GM18505 (cell line): ENCODE results near the gene KCNH3.
"Not testable (repeated sequence)": the region's sequence is repeated elsewhere in the genome, so short reads cannot be mapped to it uniquely, and the experiment has no call there.

Experiments used
- ATAC-seq: cut with Tn5 transposase; IDR thresholded peaks from one replicate; pipeline ENCODE4 v1.9.1; 2021; ENCODE audit not compliant: unreplicated experiment
- POLR2A ChIP-seq: IDR thresholded peaks from 4 replicates; pipeline ENCODE4 v1.6.1; 2011; ENCODE audit warnings: borderline replicate concordance; ENCODE audit not compliant: insufficient read depth, insufficient read length; ENCODE audit errors: extremely low read depth

Gene KCNH3

GRCh38 chr12:49585477-49586459, 46.9 kb downstream of the KCNH3 start:
- TF ChIP-seq POLR2A, result no peak
- ATAC-seq, result no peak

- no peak for TF ChIP-seq POLR2A
- ATAC-seq, result no peak
These were observed 48.5 kb downstream of the KCNH3 start for GRCh38 chr12:49587174-49587908.

- no peak for ATAC-seq
- TF ChIP-seq POLR2A, result no peak
These were observed 49.5 kb downstream of the KCNH3 start for GRCh38 chr12:49588281-49588680.

GRCh38 chr12:49588721-49589516, 50.1 kb downstream of the KCNH3 start:
- ATAC-seq, result no peak
- TF ChIP-seq POLR2A, result no peak

GRCh38 chr12:49598527-49598926, 59.7 kb downstream of the KCNH3 start:
- TF ChIP-seq POLR2A, result no peak
- no peak for ATAC-seq

GRCh38 chr12:49599961-49600360, 61.1 kb downstream of the KCNH3 start:
- no peak for TF ChIP-seq POLR2A

GRCh38 chr12:49603721-49604120, 64.9 kb downstream of the KCNH3 start:
- no peak for TF ChIP-seq POLR2A
- no peak for ATAC-seq

More at GRCh38 chr12:49599961-49600360, 61.1 kb downstream of the KCNH3 start:
- ATAC-seq, result no peak

GRCh38 chr12:49604856-49605255, 66.0 kb downstream of the KCNH3 start:
- TF ChIP-seq POLR2A, result no peak
- ATAC-seq, result no peak

- not testable (repeated sequence) for ATAC-seq
These were observed 66.7 kb downstream of the KCNH3 start, which contains the start of gene FAM186B for GRCh38 chr12:49605539-49605938. Gene FAM186B, minus strand, starts transcription at chr12:49605639. Its CDS starts 162 bp downstream, at chr12:49605477.
